H1 (cell line): ENCODE data around the gene COPS9. TPM values are rescaled to one million over a fixed set of nuclear protein-coding genes. Genes with fewer than 3 reads are reported as not detected.

Source experiments
- CTCF ChIA-PET: fragments of 300-600 bp; sonication (Branson Sonifier 250); formaldehyde crosslinking; loops from one replicate; lab custom pipeline; 2021; ENCODE audit not compliant: partially characterized antibody; lab: Charles Lee
- POLR2A ChIA-PET: fragments of 300-600 bp; sonication (Branson Sonifier 250); formaldehyde crosslinking; loops from one replicate; lab custom pipeline; 2021; ENCODE audit warnings: inconsistent platforms; ENCODE audit not compliant: partially characterized antibody; lab: Charles Lee
- DNase-seq, 2 experiments: peaks; one replicate each; pipeline versions ENCODE4 v3.0.0 to v3.0.0-alpha.2; 2010 to 2022; ENCODE audit warnings: low spot score in 2 of 2, low read depth in 1 of 2, mixed read lengths in 1 of 2
- FAIRE-seq: peaks from 2 replicates; lab custom pipeline; 2011; peaks lifted over from hg19 to GRCh38; lab: Jason Lieb, UNC
- H2AFZ ChIP-seq: 2 replicates; pipeline ENCODE4 v1.8.1; 2012; ENCODE audit warnings: low read length, inconsistent platforms
- H2AK5ac ChIP-seq: 2 replicates; pipeline ENCODE4 v1.6.1; 2013; ENCODE audit warnings: low read depth, low read length
- H2BK120ac ChIP-seq: replicated peaks from 2 replicates; pipeline ENCODE3; 2013; ENCODE audit warnings: low read depth, low read length, inconsistent platforms
- H2BK12ac ChIP-seq: 2 replicates; pipeline ENCODE4 v1.6.1; 2013; ENCODE audit warnings: low read depth, low read length
- H2BK15ac ChIP-seq: 2 replicates; pipeline ENCODE4 v1.6.1; 2013; ENCODE audit warnings: low read length
- H2BK20ac ChIP-seq: 2 replicates; pipeline ENCODE4 v1.6.1; 2013; ENCODE audit warnings: low read length
- H2BK5ac ChIP-seq: 2 replicates; pipeline ENCODE4 v1.6.1; 2013; ENCODE audit warnings: low read depth, low read length
- H3K14ac ChIP-seq: 2 replicates; pipeline ENCODE4 v1.6.1; 2013; ENCODE audit warnings: inconsistent platforms; ENCODE audit not compliant: insufficient read length
- H3K18ac ChIP-seq: 2 replicates; pipeline ENCODE4 v1.6.1; 2013; ENCODE audit warnings: low read length; ENCODE audit errors: extremely low read depth
- H3K23ac ChIP-seq: 2 replicates; pipeline ENCODE4 v1.6.1; 2013; ENCODE audit warnings: inconsistent platforms; ENCODE audit not compliant: insufficient read length
- H3K23me2 ChIP-seq: 2 replicates; pipeline ENCODE4 v1.6.1; 2013; ENCODE audit warnings: low read depth, low read length
- H3K27ac ChIP-seq: 2 replicates; pipeline ENCODE4 v1.6.1; 2011; ENCODE audit warnings: low read depth, low read length, inconsistent platforms
- H3K27me3 ChIP-seq, 4 experiments: replicated peaks in 1 of 4; 1 replicate in 1 of 4; 2 replicates in 3 of 4; pipeline versions ENCODE4 v1.6.1 to v1.8.1; 2011 to 2013; ENCODE audit warnings: low read length in 3 of 4, mild to moderate bottlenecking in 3 of 4, inconsistent platforms in 2 of 4, mixed read lengths in 2 of 4, moderate library complexity in 1 of 4; ENCODE audit not compliant: control insufficient read depth in 3 of 4, insufficient read depth in 3 of 4; ENCODE audit errors: extremely low read depth in 1 of 4
- H3K36me3 ChIP-seq, 4 experiments: 2 replicates each; pipeline versions ENCODE4 v1.6.1 to v1.8.1; 2011 to 2013; ENCODE audit warnings: mild to moderate bottlenecking in 4 of 4, low read length in 3 of 4, moderate library complexity in 2 of 4, control low read depth in 1 of 4, inconsistent platforms in 1 of 4; ENCODE audit not compliant: insufficient read depth in 4 of 4, control insufficient read depth in 2 of 4
- H3K4ac ChIP-seq: replicated peaks from 2 replicates; pipeline ENCODE3; 2013; ENCODE audit warnings: low read length, low read depth, mixed read lengths, inconsistent platforms; ENCODE audit not compliant: insufficient read length
- H3K4me1 ChIP-seq, 4 experiments: replicated peaks in 1 of 4; 1 replicate in 1 of 4; 2 replicates in 3 of 4; pipeline versions ENCODE4 v1.6.1 to v1.8.1; 2011 to 2013; ENCODE audit warnings: low read length in 3 of 4, inconsistent platforms in 2 of 4, mixed read lengths in 1 of 4; ENCODE audit not compliant: insufficient read depth in 4 of 4, control insufficient read depth in 3 of 4
- H3K4me2 ChIP-seq, 2 experiments: 2 replicates each; pipeline versions ENCODE4 v1.6.1 to v1.8.1; 2011 to 2013; ENCODE audit warnings: low read depth in 2 of 2, low read length in 2 of 2, control low read depth in 1 of 2, inconsistent platforms in 1 of 2, mild to moderate bottlenecking in 1 of 2; ENCODE audit not compliant: insufficient read depth in 1 of 2
- H3K4me3 ChIP-seq, 4 experiments: fragments of 200-600, 300-600 bp in 1 of 4; sonication (generic), shearing (Covaris generic), sonication (Bioruptor Twin) in 1 of 4; 2 replicates each; pipeline versions ENCODE4 v1.5.1 to v1.8.1; 2011 to 2016; ENCODE audit warnings: low read length in 4 of 4, low read depth in 3 of 4, control low read depth in 2 of 4, inconsistent platforms in 2 of 4, mild to moderate bottlenecking in 2 of 4, mixed read lengths in 1 of 4, moderate library complexity in 1 of 4; ENCODE audit not compliant: insufficient read depth in 2 of 4; ENCODE audit errors: extremely low read depth in 1 of 4
- H3K56ac ChIP-seq: replicated peaks from 2 replicates; pipeline ENCODE3; 2013; ENCODE audit warnings: low read depth, mild to moderate bottlenecking, mixed read lengths, low read length, inconsistent platforms; ENCODE audit not compliant: insufficient read length
- H3K79me1 ChIP-seq: 2 replicates; pipeline ENCODE4 v1.6.1; 2013; ENCODE audit warnings: low read depth, low read length, control low read depth
- H3K79me2 ChIP-seq, 2 experiments: 2 replicates each; pipeline versions ENCODE4 v1.6.1 to v1.8.1; 2012 to 2013; ENCODE audit warnings: low read length in 2 of 2, mild to moderate bottlenecking in 2 of 2, inconsistent platforms in 1 of 2; ENCODE audit not compliant: insufficient read depth in 2 of 2, control insufficient read depth in 1 of 2
- H3K9ac ChIP-seq, 4 experiments: replicated peaks in 1 of 4; 1 replicate in 1 of 4; 2 replicates in 3 of 4; pipeline versions ENCODE4 v1.6.1 to v1.8.1; 2011 to 2013; ENCODE audit warnings: low read depth in 3 of 4, low read length in 3 of 4, control low read depth in 2 of 4, mild to moderate bottlenecking in 2 of 4, moderate library complexity in 2 of 4, inconsistent platforms in 1 of 4; ENCODE audit errors: extremely low read depth in 1 of 4
- H3K9me3 ChIP-seq, 2 experiments: 2 replicates each; pipeline versions ENCODE4 v1.6.1 to v1.8.1; 2012 to 2013; ENCODE audit warnings: mild to moderate bottlenecking in 2 of 2, moderate library complexity in 2 of 2, control low read depth in 1 of 2, inconsistent platforms in 1 of 2, low read depth in 1 of 2, low read length in 1 of 2, mixed read lengths in 1 of 2; ENCODE audit not compliant: insufficient read depth in 2 of 2
- H4K20me1 ChIP-seq, 2 experiments: replicated peaks in 1 of 2; 2 replicates each; pipeline versions ENCODE3 to v1.8.1; 2011 to 2013; ENCODE audit warnings: inconsistent platforms in 2 of 2, low read length in 2 of 2, mild to moderate bottlenecking in 1 of 2; ENCODE audit not compliant: insufficient read depth in 2 of 2, control insufficient read depth in 1 of 2
- H4K5ac ChIP-seq: 2 replicates; pipeline ENCODE4 v1.6.1; 2013; ENCODE audit warnings: low read length, low read depth, mixed read lengths, inconsistent platforms; ENCODE audit not compliant: insufficient read length
- H4K8ac ChIP-seq: 2 replicates; pipeline ENCODE4 v1.8.0; 2013; ENCODE audit warnings: mild to moderate bottlenecking, moderate library complexity, low read length, inconsistent platforms; ENCODE audit not compliant: insufficient read depth; ENCODE audit errors: extremely low read depth
- H4K91ac ChIP-seq: replicated peaks from 2 replicates; pipeline ENCODE3; 2013; ENCODE audit warnings: low read length, mixed read lengths, inconsistent platforms; ENCODE audit not compliant: insufficient read length
- ASH2L ChIP-seq: fragments of 200-600, 300-600 bp; sonication (generic); IDR thresholded peaks from one replicate; pipeline ENCODE4 v1.7.1; 2017; ENCODE audit warnings: low read length
- BRCA1 ChIP-seq: IDR thresholded peaks from 2 replicates; pipeline ENCODE4 v1.6.1; 2012; ENCODE audit warnings: low read depth, low read length, improper control_type of control experiment
- CBX8 ChIP-seq: fragments of 300-800, 300-1000 bp; sonication (generic); IDR thresholded peaks from 2 replicates; pipeline ENCODE4 v1.7.1; 2016; ENCODE audit warnings: low read depth, low read length, borderline replicate concordance
- E2F6 ChIP-seq: IDR thresholded peaks from 2 replicates; pipeline ENCODE4 v1.6.1; 2012; ENCODE audit warnings: inconsistent platforms
- EGR1 ChIP-seq: IDR thresholded peaks from 2 replicates; pipeline ENCODE4 v1.6.1; 2011; ENCODE audit warnings: low read depth, low read length, borderline replicate concordance
- GTF2F1 ChIP-seq: IDR thresholded peaks from 2 replicates; pipeline ENCODE4 v1.6.1; 2012; ENCODE audit warnings: low read depth, low read length, improper control_type of control experiment, borderline replicate concordance
- NRF1 ChIP-seq: IDR thresholded peaks from 2 replicates; pipeline ENCODE4 v1.6.1; 2011; ENCODE audit warnings: mild to moderate bottlenecking, low read depth, low read length, improper control_type of control experiment
- POLR2A ChIP-seq, 2 experiments: IDR thresholded peaks; 1 replicate in 1 of 2; 2 replicates in 1 of 2; pipeline ENCODE4 v1.6.1; 2011; ENCODE audit warnings: low read depth in 2 of 2, low read length in 2 of 2, mild to moderate bottlenecking in 2 of 2; ENCODE audit errors: control extremely low read depth in 1 of 2
- RAD21 ChIP-seq, 2 experiments: IDR thresholded peaks in 1 of 2; conservative IDR thresholded peaks in 1 of 2; 2 replicates each; pipeline ENCODE4 v1.6.1; 2011; ENCODE audit warnings: low read depth in 2 of 2, low read length in 2 of 2, improper control_type of control experiment in 1 of 2, inconsistent platforms in 1 of 2, mild to moderate bottlenecking in 1 of 2, moderate library complexity in 1 of 2
- RNF2 ChIP-seq: fragments of 200-900, 300-1000 bp; sonication (generic); IDR thresholded peaks from 2 replicates; pipeline ENCODE4 v1.7.1; 2016; ENCODE audit warnings: borderline replicate concordance, low read depth, mild to moderate bottlenecking, antibody characterized with exemption, low read length; ENCODE audit not compliant: poor library complexity, severe bottlenecking; ENCODE audit errors: missing control alignments
- SP4 ChIP-seq: IDR thresholded peaks from 2 replicates; pipeline ENCODE4 v1.6.1; 2012; ENCODE audit warnings: low read length, inconsistent platforms
- TBP ChIP-seq: IDR thresholded peaks from 2 replicates; pipeline ENCODE4 v1.6.1; 2011; ENCODE audit warnings: low read depth, low read length, improper control_type of control experiment
- TCF12 ChIP-seq: IDR thresholded peaks from 2 replicates; pipeline ENCODE4 v1.6.1; 2011; ENCODE audit warnings: low read depth, mild to moderate bottlenecking, low read length
- WGBS, 2 experiments: shearing (Covaris generic) in 1 of 2; methylation state at CpG; one replicate each; pipeline versions ENCODE4 v1.1.6 to v1.1.7; 2013 to 2015; ENCODE audit warnings: low lambda C conversion rate in 2 of 2, mixed read lengths in 2 of 2, inconsistent platforms in 1 of 2, low coverage in 1 of 2, missing lambda C conversion rate in 1 of 2; ENCODE audit not compliant: insufficient replicate concordance in 2 of 2, insufficient coverage in 1 of 2, insufficient read length in 1 of 2; ENCODE audit errors: extremely low coverage in 1 of 2, missing lambda C conversion rate in 1 of 2; 5-methylcytosine and 5-hydroxymethylcytosine counted together
- polyA plus RNA-seq, 7 experiments: library from polyadenylated mRNA; depleted of rRNA in 3 of 7; stranded (reverse) in 5 of 7; unstranded in 2 of 7; fragments of >200 nt in 5 of 7; fragments of 200-250 nt in 2 of 7; gene quantifications; 1 replicate in 5 of 7; 2 replicates in 1 of 7; 4 replicates in 1 of 7; pipeline versions ENCODE4 v1.2.1 to v1.2.3, GENCODE V29; 2011 to 2013; ENCODE audit warnings: missing spikeins in 2 of 7, mixed read lengths in 2 of 7
- total RNA-seq: library from RNA; stranded (reverse); fragmentation: NEBNext Ultra II Directional; extraction: Animal tissue kit (Norgen Biotek cat#: 25700); gene quantifications from 2 replicates; pipeline ENCODE4 v1.2.1, GENCODE V29; 2021

The COPS9 gene
- total and polyA plus RNA-seq, 2 of the 8 experiments (the other 6 are each of a cell fraction or from before 2014, with no cell fraction given): 154 to 234 TPM

- CTCF ChIA-PET: interaction anchor here (1.7 kb wide), 1 partner anchor 86 kb away, joined by 7 read pairs; no protein-coding TSS in a partner anchor
- H3K36me3 ChIP-seq: no peaks in the 10 kb centered on the region
- no peak for TF ChIP-seq RAD21 (IDR thresholded peaks at IDR 0.05 in 1 of 2, conservative IDR thresholded peaks at IDR 0.05 in 1 of 2; ENCODE audit: low read depth in 2 of 2, low read length in 2 of 2)
- no peak for TF ChIP-seq RNF2
- TF ChIP-seq TCF12: no peak
- no peak for TF ChIP-seq CBX8
- no peak for TF ChIP-seq SP4
- TF ChIP-seq EGR1: no peak
- no peak for TF ChIP-seq POLR2A (IDR thresholded peaks at IDR 0.05; ENCODE audit: control extremely low read depth in 1 of 2, low read depth in 2 of 2, low read length in 2 of 2)
- no peak for TF ChIP-seq TBP
- TF ChIP-seq NRF1: no peak
- TF ChIP-seq E2F6: no peak
- TF ChIP-seq BRCA1: no peak
- TF ChIP-seq ASH2L: no peak
- no peak for TF ChIP-seq GTF2F1
Observed at GRCh38 chr2:240146627-240147278, 10.6 kb upstream of the COPS9 start.

More at GRCh38 chr2:240146627-240147278, 10.6 kb upstream of the COPS9 start:
- Histone ChIP-seq H3K18ac (no peak overlapping the region), H2AFZ (no peak overlapping the region), H3K79me1 (no peaks in the 10 kb centered on the region), H2AK5ac (no peak overlapping the region), H3K9ac (no peak overlapping the region), H2BK15ac (no peak overlapping the region), H3K23ac (no peak overlapping the region), H2BK20ac (peak overlapping the region; percentile 13; the same call in 1 of the 2 replicates), H3K14ac (no peak overlapping the region), H3K4me2 (no peak overlapping the region), H2BK120ac (no peak overlapping the region), H4K8ac (peak overlapping the region; percentile 3; the same call in 1 of the 2 replicates), H3K4ac (no peak overlapping the region), H3K27ac (no peak overlapping the region), H3K27me3 (peaks cover 0 to 8% (median 4%) of the 10 kb centered on the region in 4 experiments; a peak in 3 of 7 replicates), H3K56ac (no peak overlapping the region), H2BK12ac (no peak overlapping the region), H3K4me3 (no peak overlapping the region), H3K9me3 (peaks cover 0 to 6% of the 10 kb centered on the region in 2 experiments; a peak in 1 of 4 replicates), H4K5ac (no peak overlapping the region), H4K20me1 (peaks cover 0 to 11% of the 10 kb centered on the region in 2 experiments), H2BK5ac (no peak overlapping the region), H3K23me2 (peaks cover 9% of the 10 kb centered on the region; the same call in 1 of the 2 replicates), H3K4me1 (no peaks in the 10 kb centered on the region; a peak in 2 of 7 replicates), H3K79me2 (no peaks in the 10 kb centered on the region), H4K91ac (no peak overlapping the region)
- WGBS, 2 experiments: 85% methylated on average over 9 of the region's 12 CpGs; no CpG with 5 or more reads in 1 of the 2 experiments
- FAIRE-seq (no peak), DNase-seq (no peak)
- POLR2A ChIA-PET: no interaction called here
